ENCODE data around the gene ADRB2. TPM values are rescaled to one million over a fixed set of nuclear protein-coding genes. Genes with fewer than 3 reads are reported as not detected.

The ADRB2 gene
- total RNA-seq, 1 experiment from 2014 or later = 0.26 TPM

DNA sequence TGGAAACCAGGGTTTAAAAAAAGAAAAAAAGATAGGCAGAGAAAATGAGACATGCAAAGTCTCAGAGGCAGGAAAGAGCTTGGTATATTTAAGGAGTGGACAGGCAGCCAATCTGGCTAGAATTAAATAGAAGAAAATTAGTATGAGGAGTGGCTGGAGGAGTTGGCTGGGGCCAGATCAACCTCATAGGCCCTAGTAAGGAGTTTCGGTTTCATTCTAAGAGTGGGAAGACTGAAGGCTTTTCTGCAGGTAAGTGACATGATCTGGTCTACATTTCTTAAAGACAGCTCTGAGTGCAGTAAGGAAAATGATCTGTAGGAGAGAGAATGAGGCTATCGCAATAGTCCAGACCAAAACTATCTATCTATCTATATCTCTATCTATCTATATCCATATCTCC lies 27.5 kb downstream of the ADRB2 start:
- H3K9ac ChIP-seq (ENCODE audit: extremely low read depth, insufficient read length, low read length) = no peak overlapping the region
- H3K18ac ChIP-seq (ENCODE audit: insufficient read length, low read depth, low read length) = no peak overlapping the region
- no peaks in the 10 kb centered on the region for H3K79me1 ChIP-seq (ENCODE audit: insufficient read depth, low read depth, low read length, poor library complexity, severe bottlenecking)
- TF ChIP-seq, protein P1, sequence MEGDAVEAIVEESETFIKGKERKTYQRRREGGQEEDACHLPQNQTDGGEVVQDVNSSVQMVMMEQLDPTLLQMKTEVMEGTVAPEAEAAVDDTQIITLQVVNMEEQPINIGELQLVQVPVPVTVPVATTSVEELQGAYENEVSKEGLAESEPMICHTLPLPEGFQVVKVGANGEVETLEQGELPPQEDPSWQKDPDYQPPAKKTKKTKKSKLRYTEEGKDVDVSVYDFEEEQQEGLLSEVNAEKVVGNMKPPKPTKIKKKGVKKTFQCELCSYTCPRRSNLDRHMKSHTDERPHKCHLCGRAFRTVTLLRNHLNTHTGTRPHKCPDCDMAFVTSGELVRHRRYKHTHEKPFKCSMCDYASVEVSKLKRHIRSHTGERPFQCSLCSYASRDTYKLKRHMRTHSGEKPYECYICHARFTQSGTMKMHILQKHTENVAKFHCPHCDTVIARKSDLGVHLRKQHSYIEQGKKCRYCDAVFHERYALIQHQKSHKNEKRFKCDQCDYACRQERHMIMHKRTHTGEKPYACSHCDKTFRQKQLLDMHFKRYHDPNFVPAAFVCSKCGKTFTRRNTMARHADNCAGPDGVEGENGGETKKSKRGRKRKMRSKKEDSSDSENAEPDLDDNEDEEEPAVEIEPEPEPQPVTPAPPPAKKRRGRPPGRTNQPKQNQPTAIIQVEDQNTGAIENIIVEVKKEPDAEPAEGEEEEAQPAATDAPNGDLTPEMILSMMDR (conservative IDR thresholded peaks at IDR 0.05) = no peak
- no peak overlapping the region for H2AK5ac ChIP-seq (ENCODE audit: insufficient read length, low read length)
- H2BK15ac ChIP-seq (ENCODE audit: low read depth, low read length) = no peak overlapping the region
- H4K91ac ChIP-seq (ENCODE audit: insufficient read length, low read depth, low read length) = no peak overlapping the region
- WGBS (ENCODE audit: extremely low coverage, insufficient read length, low lambda C conversion rate) = no CpG with 5 or more reads among the region's 2 CpGs
- Mint-ChIP-seq H3K4me1 (no peaks in the 10 kb centered on the region), H3K36me3 (ENCODE audit: insufficient read depth in 1 of 3, low read depth in 3 of 3) (no peaks in the 10 kb centered on the region), H3K27me3 (ENCODE audit: low read depth) (no peaks in the 10 kb centered on the region; the same call in 1 of the 2 replicates), H3K9me3 (no peaks in the 10 kb centered on the region), H3K27ac (no peak overlapping the region; a peak in 1 of 7 replicates), H3K4me3 (no peak overlapping the region)
- no peaks in the 10 kb centered on the region for H3K79me2 ChIP-seq (ENCODE audit: insufficient read depth, low read length)
- no peak overlapping the region for H3K56ac ChIP-seq (ENCODE audit: insufficient read length, low read depth, low read length)
- H4K20me1 ChIP-seq (ENCODE audit: control insufficient read depth, insufficient read depth, insufficient read length) = no peaks in the 10 kb centered on the region
- no peak overlapping the region for H3T11ph ChIP-seq (ENCODE audit: low read length)
- no peak overlapping the region for H2AFZ ChIP-seq (ENCODE audit: low read length)
- no peak overlapping the region for H3K27ac ChIP-seq (ENCODE audit: insufficient read length, low read depth, low read length)
- H2BK120ac ChIP-seq (ENCODE audit: low read depth, low read length, poor library complexity, severe bottlenecking) = no peak overlapping the region
- H3K23me2 ChIP-seq (ENCODE audit: insufficient read length, low read depth, low read length, poor library complexity, severe bottlenecking) = no peaks in the 10 kb centered on the region
- H2BK12ac ChIP-seq (ENCODE audit: insufficient read length, low read depth, low read length) = no peak overlapping the region
- H3K4me2 ChIP-seq (ENCODE audit: insufficient read depth, insufficient read length, low read length) = no peak overlapping the region
- no peak overlapping the region for H3K23ac ChIP-seq (ENCODE audit: insufficient read length, low read depth, low read length)
- H3K4me1 ChIP-seq (ENCODE audit: insufficient read depth, low read length) = no peaks in the 10 kb centered on the region
- no peaks in the 10 kb centered on the region for H3K9me3 ChIP-seq (ENCODE audit: control insufficient read depth, low read depth, low read length)
- H3K4ac ChIP-seq (ENCODE audit: low read depth, low read length) = no peak overlapping the region
- H4K5ac ChIP-seq (ENCODE audit: insufficient read length, low read depth, low read length) = no peak overlapping the region
- no peak for DNase-seq
- H2BK20ac ChIP-seq (ENCODE audit: low read depth, low read length, poor library complexity, severe bottlenecking) = no peak overlapping the region
- no peak overlapping the region for H2BK5ac ChIP-seq (ENCODE audit: insufficient read length, low read length)
- no peak overlapping the region for H3K14ac ChIP-seq (ENCODE audit: insufficient read depth, low read length)
- H4K8ac ChIP-seq (replicated peaks; ENCODE audit: insufficient read length, low read depth, low read length) = no peak overlapping the region
- H3K27me3 ChIP-seq (ENCODE audit: insufficient read depth, low read length) = no peaks in the 10 kb centered on the region

All from H9 (cell line).